Measurements from ENCODE around the gene SLC38A11.

DNA sequence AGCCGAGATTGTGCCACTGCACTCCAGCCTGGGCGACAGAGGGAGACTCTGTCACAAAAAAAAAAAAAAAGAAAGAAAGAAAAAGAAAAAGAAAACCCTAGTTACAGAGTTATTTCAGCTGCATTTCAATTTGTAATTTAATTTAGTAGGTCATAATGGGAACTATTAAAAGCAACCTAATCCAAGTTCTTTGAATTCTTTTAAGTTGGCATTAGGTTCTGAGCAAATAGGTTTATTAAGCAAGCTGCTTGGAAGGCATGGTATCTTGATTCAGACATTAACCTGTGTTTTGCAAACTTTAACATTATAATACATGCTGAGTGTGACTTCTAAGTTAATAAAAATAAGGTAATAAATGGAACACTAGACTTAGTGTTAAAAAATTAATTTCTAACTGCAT, 83.9 kb downstream of the SLC38A11 start:
- no peak for TF ChIP-seq CTCF (conservative IDR thresholded peaks at IDR 0.05; ENCODE audit: low read length)
- TF ChIP-seq EZH2phosphoT487 (IDR thresholded peaks at IDR 0.05; ENCODE audit: borderline replicate concordance, low read depth, low read length): no peak

All from OCI-LY7 (cell line).